GM12878 (cell line): ENCODE results near the gene CARD11. TPM values are rescaled to one million over a fixed set of nuclear protein-coding genes. Genes with fewer than 3 reads are reported as not detected.

ENCODE experiments used
- ATAC-seq: fragments of 200-7000 bp; cut with Tn5 transposase; 3 replicates; pipeline ENCODE4 v1.9.1; 2020; ENCODE audit warnings: mild to moderate bottlenecking, moderate library complexity
- BruUV-seq: library from RNA; stranded (reverse); fragments of 400-500 nt; replicated peaks from 2 replicates; lab custom pipeline; 2021; lab: Mats Ljungman, UMichigan
- CTCF ChIA-PET: fragments of 300-600 bp; sonication (Branson Sonifier 250); formaldehyde crosslinking; extraction: SDS; loops from one replicate; lab custom pipeline; 2021; ENCODE audit warnings: inconsistent platforms; lab: Yijun Ruan, JAX
- POLR2A ChIA-PET: fragments of 350-600 bp; formaldehyde crosslinking; extraction: SDS; loops from one replicate; lab custom pipeline; 2021; ENCODE audit warnings: inconsistent platforms; lab: Charles Lee
- RAD21 ChIA-PET: fragments of 300-600 bp; sonication (Branson Sonifier 250); formaldehyde crosslinking; loops from one replicate; lab custom pipeline; 2023; ENCODE audit warnings: antibody characterized with exemption; ENCODE audit not compliant: unreplicated experiment; lab: Charles Lee
- SMC1A ChIA-PET: fragments of 300-600 bp; sonication (Branson Sonifier 250); formaldehyde crosslinking; loops from one replicate; lab custom pipeline; 2023; ENCODE audit not compliant: unreplicated experiment, uncharacterized antibody; lab: Charles Lee
- DNase-seq: peaks from one replicate; pipeline ENCODE4 v3.0.0-alpha.2; 2011; ENCODE audit warnings: low read depth, low spot score
- FAIRE-seq: peaks from 3 replicates; lab custom pipeline; 2011; peaks lifted over from hg19 to GRCh38; lab: Jason Lieb, UNC
- H2AFZ ChIP-seq: 2 replicates; pipeline ENCODE4 v1.6.0; 2011; ENCODE audit warnings: low read depth, low read length, control low read depth; ENCODE audit not compliant: control insufficient read depth
- H3K27ac ChIP-seq: 2 replicates; pipeline ENCODE4 v1.5.1; 2011; ENCODE audit warnings: control low read depth; ENCODE audit not compliant: control insufficient read depth, insufficient read depth
- H3K27me3 ChIP-seq, 2 experiments: replicated peaks in 1 of 2; 2 replicates each; pipeline versions ENCODE4 v1.6.0 to v1.6.1; 2011; ENCODE audit warnings: low read length in 1 of 2; ENCODE audit not compliant: control insufficient read depth in 2 of 2, insufficient read depth in 2 of 2
- H3K36me3 ChIP-seq, 2 experiments: 2 replicates each; pipeline ENCODE4 v1.5.1; 2011; ENCODE audit warnings: low read length in 1 of 2; ENCODE audit not compliant: control insufficient read depth in 2 of 2, insufficient read depth in 2 of 2
- H3K4me1 ChIP-seq: 2 replicates; pipeline ENCODE4 v1.6.1; 2011; ENCODE audit warnings: mild to moderate bottlenecking, low read length, moderate library complexity, mixed read lengths; ENCODE audit not compliant: control insufficient read depth, insufficient read depth
- H3K4me2 ChIP-seq: 2 replicates; pipeline ENCODE4 v1.6.0; 2011; ENCODE audit warnings: control low read depth; ENCODE audit not compliant: control insufficient read depth, insufficient read depth
- H3K4me3 ChIP-seq: fragments of 200-600 bp; sonication (generic); 2 replicates; pipeline ENCODE4 v1.5.1; 2016
- H3K79me2 ChIP-seq: 2 replicates; pipeline ENCODE4 v1.6.0; 2011; ENCODE audit warnings: low read length; ENCODE audit not compliant: control insufficient read depth, insufficient read depth
- H3K9ac ChIP-seq: 2 replicates; pipeline ENCODE4 v1.8.0; 2011; ENCODE audit warnings: low read length, control low read depth, mixed read lengths; ENCODE audit not compliant: control insufficient read depth, insufficient read depth
- H3K9me3 ChIP-seq: replicated peaks from 3 replicates; pipeline ENCODE4 v1.5.1; 2011; ENCODE audit warnings: mild to moderate bottlenecking, low read length; ENCODE audit not compliant: control insufficient read depth, insufficient read depth
- H4K20me1 ChIP-seq: 2 replicates; pipeline ENCODE4 v1.6.0; 2011; ENCODE audit not compliant: control insufficient read depth, insufficient read depth
- CBFB ChIP-seq: IDR thresholded peaks from 2 replicates; pipeline ENCODE4 v1.6.1; 2016; ENCODE audit warnings: antibody characterized with exemption, low read depth
- EED ChIP-seq: sonication (generic); IDR thresholded peaks from 2 replicates; pipeline ENCODE4 v1.6.1; 2016; ENCODE audit warnings: antibody characterized with exemption, low read depth
- GABPA ChIP-seq: IDR thresholded peaks from 2 replicates; pipeline ENCODE4 v1.6.1; 2014; ENCODE audit warnings: antibody characterized with exemption, low read depth, mild to moderate bottlenecking, inconsistent platforms
- POU2F2 ChIP-seq: IDR thresholded peaks from 3 replicates; pipeline ENCODE4 v1.6.1; 2011; ENCODE audit warnings: low read depth, mild to moderate bottlenecking, low read length, borderline replicate concordance
- ZNF217 ChIP-seq: fragments of 450-650 bp; IDR thresholded peaks from 2 replicates; pipeline ENCODE4 v1.6.1; 2017; ENCODE audit warnings: antibody characterized with exemption, mild to moderate bottlenecking
- WGBS: methylation state at CpG from one replicate; pipeline ENCODE4 v1.1.6; 2016; ENCODE audit warnings: low lambda C conversion rate; ENCODE audit not compliant: insufficient replicate concordance, insufficient coverage; ENCODE audit errors: missing lambda C conversion rate; 5-methylcytosine and 5-hydroxymethylcytosine counted together
- in situ Hi-C: fragments of 300-500 bp; cut with MboI; formaldehyde crosslinking; loops from 9 replicates; pipeline ENCODE4 v1.14.3; 2018; ENCODE audit warnings: mixed read lengths
- intact Hi-C: fragments of 100-400 bp; cut with micrococcal nuclease; formaldehyde crosslinking; loops from one replicate; pipeline ENCODE4 v1.14.2; 2022; ENCODE audit not compliant: unreplicated experiment
- polyA plus RNA-seq, 11 experiments: library from polyadenylated mRNA; depleted of rRNA in 4 of 11; unstranded in 6 of 11; stranded (reverse) in 5 of 11; fragments of >200 nt; fragmentation: Nextera tagmentation in 4 of 11; fragmentation: Illumina TruSeq in 1 of 11; extraction: Ambion mirVana in 4 of 11; extraction: Trizol in 1 of 11; gene quantifications; 1 replicate in 1 of 11; 2 replicates in 10 of 11; pipeline versions ENCODE4 v1.2.1 to v1.2.3, GENCODE V29; 2011 to 2016; ENCODE audit warnings: inconsistent platforms in 2 of 11, missing spikeins in 2 of 11, low read depth in 1 of 11
- total RNA-seq, 4 experiments: library from RNA; depleted of rRNA in 3 of 4; stranded (reverse); fragments of >200 nt in 3 of 4; fragmentation: Illumina TruSeq in 1 of 4; extraction: Trizol in 1 of 4; gene quantifications; 2 replicates each; pipeline versions ENCODE4 v1.2.1 to v1.2.3, GENCODE V29; 2013 to 2021
- TF ChIP-seq, protein P1 (sequence below): fragments of 450-650 bp; IDR thresholded peaks from 2 replicates; pipeline ENCODE4 v1.6.1; 2017; ENCODE audit warnings: mild to moderate bottlenecking, moderate library complexity
- TF ChIP-seq, protein P2 (sequence below): fragments of 450-650 bp; IDR thresholded peaks from 2 replicates; pipeline ENCODE4 v1.6.1; 2017; ENCODE audit warnings: borderline replicate concordance
- TF ChIP-seq, protein P3 (sequence below): fragments of 450-650 bp; IDR thresholded peaks from 2 replicates; pipeline ENCODE4 v1.6.1; 2017; ENCODE audit warnings: mild to moderate bottlenecking, low read depth, inconsistent platforms; ENCODE audit not compliant: poor library complexity, severe bottlenecking

Gene CARD11
- total and polyA plus RNA-seq, 10 of the 15 experiments (the other 5 are each of a cell fraction or from before 2014, with no cell fraction given), result 0.27 to 72.0 (median 28.4) TPM

DNA sequence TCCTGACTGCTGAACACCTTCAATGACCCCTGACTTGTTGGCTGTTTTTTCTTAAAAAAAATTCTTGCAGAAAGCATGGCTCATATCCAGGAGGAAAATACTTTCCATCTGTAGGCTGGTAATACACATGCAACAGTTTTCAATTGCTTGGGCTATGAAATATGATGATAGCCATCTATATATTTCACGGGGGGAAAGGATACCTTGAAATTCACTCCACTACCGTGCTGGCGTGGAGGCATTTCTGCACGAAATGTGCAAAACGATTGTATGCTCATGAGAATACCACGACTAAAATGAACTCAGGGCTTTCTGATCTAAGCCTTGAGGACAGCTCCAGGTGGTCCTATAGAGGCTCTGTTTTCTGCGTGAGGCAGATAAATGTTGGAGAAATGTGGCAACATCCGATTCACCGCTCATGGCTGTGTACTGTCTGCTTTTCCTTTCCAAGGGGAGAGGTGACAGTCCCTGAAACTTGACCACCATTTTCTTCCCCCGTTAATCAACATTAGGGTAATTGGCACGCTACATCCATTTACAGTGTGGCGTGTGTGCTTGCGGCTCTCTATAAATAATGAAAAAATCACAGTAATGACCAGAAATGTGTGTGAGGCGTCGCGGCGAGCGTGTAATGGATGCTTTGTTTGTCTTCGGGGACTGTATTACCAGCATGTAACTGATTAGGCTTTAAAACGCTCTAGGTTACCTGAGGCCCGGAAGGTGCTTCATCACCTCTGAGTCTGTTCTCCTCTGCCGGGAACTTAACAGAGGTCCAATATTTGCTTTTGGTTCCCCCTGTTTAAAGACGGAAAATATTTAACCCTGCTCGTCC is 12.8 kb upstream of the CARD11 start (continued):
- TF ChIP-seq ZNF217, result no peak
- TF ChIP-seq, protein P1, sequence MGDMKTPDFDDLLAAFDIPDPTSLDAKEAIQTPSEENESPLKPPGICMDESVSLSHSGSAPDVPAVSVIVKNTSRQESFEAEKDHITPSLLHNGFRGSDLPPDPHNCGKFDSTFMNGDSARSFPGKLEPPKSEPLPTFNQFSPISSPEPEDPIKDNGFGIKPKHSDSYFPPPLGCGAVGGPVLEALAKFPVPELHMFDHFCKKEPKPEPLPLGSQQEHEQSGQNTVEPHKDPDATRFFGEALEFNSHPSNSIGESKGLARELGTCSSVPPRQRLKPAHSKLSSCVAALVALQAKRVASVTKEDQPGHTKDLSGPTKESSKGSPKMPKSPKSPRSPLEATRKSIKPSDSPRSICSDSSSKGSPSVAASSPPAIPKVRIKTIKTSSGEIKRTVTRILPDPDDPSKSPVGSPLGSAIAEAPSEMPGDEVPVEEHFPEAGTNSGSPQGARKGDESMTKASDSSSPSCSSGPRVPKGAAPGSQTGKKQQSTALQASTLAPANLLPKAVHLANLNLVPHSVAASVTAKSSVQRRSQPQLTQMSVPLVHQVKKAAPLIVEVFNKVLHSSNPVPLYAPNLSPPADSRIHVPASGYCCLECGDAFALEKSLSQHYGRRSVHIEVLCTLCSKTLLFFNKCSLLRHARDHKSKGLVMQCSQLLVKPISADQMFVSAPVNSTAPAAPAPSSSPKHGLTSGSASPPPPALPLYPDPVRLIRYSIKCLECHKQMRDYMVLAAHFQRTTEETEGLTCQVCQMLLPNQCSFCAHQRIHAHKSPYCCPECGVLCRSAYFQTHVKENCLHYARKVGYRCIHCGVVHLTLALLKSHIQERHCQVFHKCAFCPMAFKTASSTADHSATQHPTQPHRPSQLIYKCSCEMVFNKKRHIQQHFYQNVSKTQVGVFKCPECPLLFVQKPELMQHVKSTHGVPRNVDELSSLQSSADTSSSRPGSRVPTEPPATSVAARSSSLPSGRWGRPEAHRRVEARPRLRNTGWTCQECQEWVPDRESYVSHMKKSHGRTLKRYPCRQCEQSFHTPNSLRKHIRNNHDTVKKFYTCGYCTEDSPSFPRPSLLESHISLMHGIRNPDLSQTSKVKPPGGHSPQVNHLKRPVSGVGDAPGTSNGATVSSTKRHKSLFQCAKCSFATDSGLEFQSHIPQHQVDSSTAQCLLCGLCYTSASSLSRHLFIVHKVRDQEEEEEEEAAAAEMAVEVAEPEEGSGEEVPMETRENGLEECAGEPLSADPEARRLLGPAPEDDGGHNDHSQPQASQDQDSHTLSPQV, result no peak
- no peak for TF ChIP-seq CBFB
- no peak for TF ChIP-seq GABPA
- TF ChIP-seq, protein P2, sequence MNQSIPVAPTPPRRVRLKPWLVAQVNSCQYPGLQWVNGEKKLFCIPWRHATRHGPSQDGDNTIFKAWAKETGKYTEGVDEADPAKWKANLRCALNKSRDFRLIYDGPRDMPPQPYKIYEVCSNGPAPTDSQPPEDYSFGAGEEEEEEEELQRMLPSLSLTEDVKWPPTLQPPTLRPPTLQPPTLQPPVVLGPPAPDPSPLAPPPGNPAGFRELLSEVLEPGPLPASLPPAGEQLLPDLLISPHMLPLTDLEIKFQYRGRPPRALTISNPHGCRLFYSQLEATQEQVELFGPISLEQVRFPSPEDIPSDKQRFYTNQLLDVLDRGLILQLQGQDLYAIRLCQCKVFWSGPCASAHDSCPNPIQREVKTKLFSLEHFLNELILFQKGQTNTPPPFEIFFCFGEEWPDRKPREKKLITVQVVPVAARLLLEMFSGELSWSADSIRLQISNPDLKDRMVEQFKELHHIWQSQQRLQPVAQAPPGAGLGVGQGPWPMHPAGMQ, result no peak
- no peak for TF ChIP-seq EED

DNA sequence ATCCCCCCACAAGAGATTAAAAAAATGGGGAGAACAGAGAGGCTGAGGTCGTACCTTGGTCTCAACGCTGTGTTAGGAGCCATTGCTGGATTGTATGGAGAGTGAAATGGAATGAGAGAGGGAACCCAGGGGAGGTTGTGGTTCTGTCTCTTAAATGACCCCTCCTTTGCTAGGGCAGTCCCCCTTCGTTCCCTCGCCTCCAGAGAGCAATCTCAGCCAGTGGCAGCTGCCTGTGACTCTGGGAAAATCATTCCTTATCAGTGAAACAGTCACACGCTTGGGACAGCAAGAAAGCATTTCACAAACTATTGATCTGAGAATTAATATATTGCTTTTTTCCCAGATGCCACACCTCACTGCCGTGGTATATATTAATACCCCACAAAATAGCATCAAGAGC is 12.0 kb upstream of the CARD11 start:
- H4K20me1 ChIP-seq, result no peaks in the 10 kb centered on the region
- SMC1A ChIA-PET, result no interaction called here
- no peak for FAIRE-seq
- TF ChIP-seq, protein P3, sequence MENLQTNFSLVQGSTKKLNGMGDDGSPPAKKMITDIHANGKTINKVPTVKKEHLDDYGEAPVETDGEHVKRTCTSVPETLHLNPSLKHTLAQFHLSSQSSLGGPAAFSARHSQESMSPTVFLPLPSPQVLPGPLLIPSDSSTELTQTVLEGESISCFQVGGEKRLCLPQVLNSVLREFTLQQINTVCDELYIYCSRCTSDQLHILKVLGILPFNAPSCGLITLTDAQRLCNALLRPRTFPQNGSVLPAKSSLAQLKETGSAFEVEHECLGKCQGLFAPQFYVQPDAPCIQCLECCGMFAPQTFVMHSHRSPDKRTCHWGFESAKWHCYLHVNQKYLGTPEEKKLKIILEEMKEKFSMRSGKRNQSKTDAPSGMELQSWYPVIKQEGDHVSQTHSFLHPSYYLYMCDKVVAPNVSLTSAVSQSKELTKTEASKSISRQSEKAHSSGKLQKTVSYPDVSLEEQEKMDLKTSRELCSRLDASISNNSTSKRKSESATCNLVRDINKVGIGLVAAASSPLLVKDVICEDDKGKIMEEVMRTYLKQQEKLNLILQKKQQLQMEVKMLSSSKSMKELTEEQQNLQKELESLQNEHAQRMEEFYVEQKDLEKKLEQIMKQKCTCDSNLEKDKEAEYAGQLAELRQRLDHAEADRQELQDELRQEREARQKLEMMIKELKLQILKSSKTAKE, result no peak
- TF ChIP-seq POU2F2, result no peak
- TF ChIP-seq, all 136 proteins: peak for 0
- in situ Hi-C loops (no loop called here), intact Hi-C loops (no loop called here)
- no TSS peak for BruUV-seq
- ChIA-PET POLR2A (no interaction called here), CTCF (interaction anchor here (2.7 kb wide), 1 partner anchor 10 kb away, joined by 10 read pairs; no protein-coding TSS in a partner anchor), RAD21 (no interaction called here)
- no peaks in the 10 kb centered on the region for H3K36me3 ChIP-seq
- H3K4me3 ChIP-seq, result no peak overlapping the region
- no peaks in the 10 kb centered on the region for H3K79me2 ChIP-seq
- H3K4me2 ChIP-seq, result no peak overlapping the region
- no peak overlapping the region for H3K27ac ChIP-seq
- no peak overlapping the region for H2AFZ ChIP-seq
- peaks cover 3% of the 10 kb centered on the region for H3K9me3 ChIP-seq
- no peaks in the 10 kb centered on the region; a peak in 1 of 4 replicates for H3K27me3 ChIP-seq
- H3K4me1 ChIP-seq, result no peaks in the 10 kb centered on the region
- DNase-seq (no peak), ATAC-seq (no peak)
- 17% methylated on average over 6 of the region's 6 CpGs for WGBS
- no peak overlapping the region for H3K9ac ChIP-seq
